PC-3 (cell line): Measurements from ENCODE around the gene NUTF2.

ENCODE experiments used
- EZH2 ChIP-seq: fragments of 300-600 bp; sonication (generic); IDR thresholded peaks from one replicate; pipeline ENCODE4 v1.6.1; 2017; ENCODE audit warnings: antibody characterized with exemption, mild to moderate bottlenecking, low read length; ENCODE audit not compliant: unreplicated experiment
- TF ChIP-seq, protein P1 (sequence below): fragments of 300-600 bp; sonication (generic); conservative IDR thresholded peaks from 2 replicates; pipeline ENCODE4 v1.5.1; 2017; ENCODE audit warnings: antibody characterized with exemption, low read depth, mild to moderate bottlenecking, low read length

DNA sequence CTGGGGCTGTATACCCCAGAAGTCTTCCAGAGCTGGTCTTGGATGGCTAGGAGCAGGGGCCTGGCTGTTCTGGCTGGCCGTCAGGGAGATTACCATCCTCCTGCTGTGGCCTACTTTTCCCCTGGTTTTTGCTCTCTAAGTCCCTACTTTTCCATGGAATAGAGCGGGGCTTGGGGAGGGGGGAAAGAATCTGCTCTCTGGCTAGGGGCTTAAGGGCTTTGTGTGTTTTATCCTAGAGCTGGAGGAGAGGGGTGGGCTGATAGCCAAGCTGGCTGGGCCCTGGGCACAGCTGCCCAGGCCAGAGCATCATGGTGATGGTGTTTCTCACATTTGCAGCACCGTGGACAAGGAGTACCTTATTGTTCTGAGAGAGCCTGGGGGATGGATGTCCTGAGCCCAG, 41.6 kb downstream of the NUTF2 start:
- TF ChIP-seq, protein P1, sequence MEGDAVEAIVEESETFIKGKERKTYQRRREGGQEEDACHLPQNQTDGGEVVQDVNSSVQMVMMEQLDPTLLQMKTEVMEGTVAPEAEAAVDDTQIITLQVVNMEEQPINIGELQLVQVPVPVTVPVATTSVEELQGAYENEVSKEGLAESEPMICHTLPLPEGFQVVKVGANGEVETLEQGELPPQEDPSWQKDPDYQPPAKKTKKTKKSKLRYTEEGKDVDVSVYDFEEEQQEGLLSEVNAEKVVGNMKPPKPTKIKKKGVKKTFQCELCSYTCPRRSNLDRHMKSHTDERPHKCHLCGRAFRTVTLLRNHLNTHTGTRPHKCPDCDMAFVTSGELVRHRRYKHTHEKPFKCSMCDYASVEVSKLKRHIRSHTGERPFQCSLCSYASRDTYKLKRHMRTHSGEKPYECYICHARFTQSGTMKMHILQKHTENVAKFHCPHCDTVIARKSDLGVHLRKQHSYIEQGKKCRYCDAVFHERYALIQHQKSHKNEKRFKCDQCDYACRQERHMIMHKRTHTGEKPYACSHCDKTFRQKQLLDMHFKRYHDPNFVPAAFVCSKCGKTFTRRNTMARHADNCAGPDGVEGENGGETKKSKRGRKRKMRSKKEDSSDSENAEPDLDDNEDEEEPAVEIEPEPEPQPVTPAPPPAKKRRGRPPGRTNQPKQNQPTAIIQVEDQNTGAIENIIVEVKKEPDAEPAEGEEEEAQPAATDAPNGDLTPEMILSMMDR: no peak
- no peak for TF ChIP-seq EZH2
